WTC11 (cell line): ENCODE data around the gene FNDC11. TPM values are rescaled to one million over a fixed set of nuclear protein-coding genes. Genes with fewer than 3 reads are reported as not detected.

Experiments
- ATAC-seq: fragments of 200-7000 bp; cut with Tn5 transposase; 2 replicates; pipeline ENCODE4 v1.10.0; 2021; ENCODE audit warnings: mild to moderate bottlenecking, moderate library complexity
- CTCF ChIA-PET: fragments of 300-600 bp; sonication (Branson Sonifier 250); formaldehyde crosslinking; loops from one replicate; lab custom pipeline; 2021; ENCODE audit warnings: antibody characterized with exemption; lab: Charles Lee
- POLR2A ChIA-PET: fragments of 350-600 bp; sonication (Branson Sonifier 250); formaldehyde crosslinking; loops from one replicate; lab custom pipeline; 2021; ENCODE audit warnings: antibody characterized with exemption; lab: Charles Lee
- DNase-seq: peaks from one replicate; pipeline ENCODE4 v3.0.0; 2021; ENCODE audit warnings: low spot score
- H3K27ac Mint-ChIP-seq: 2 replicates; pipeline ENCODE4 v1.8.0; 2021; ENCODE audit warnings: mixed read lengths
- H3K27me3 Mint-ChIP-seq: 2 replicates; pipeline ENCODE4 v1.8.0; 2021; ENCODE audit warnings: low read depth, mild to moderate bottlenecking, moderate library complexity, mixed read lengths
- H3K36me3 Mint-ChIP-seq: 2 replicates; pipeline ENCODE4 v1.8.0; 2021; ENCODE audit warnings: mixed read lengths
- H3K4me1 Mint-ChIP-seq: 2 replicates; pipeline ENCODE4 v1.8.0; 2022; ENCODE audit warnings: mixed read lengths
- H3K4me3 Mint-ChIP-seq: 2 replicates; pipeline ENCODE4 v1.8.0; 2021; ENCODE audit warnings: mild to moderate bottlenecking, moderate library complexity, mixed read lengths
- H3K9me3 Mint-ChIP-seq: 2 replicates; pipeline ENCODE4 v1.8.0; 2021; ENCODE audit warnings: mixed read lengths
- ARID4B ChIP-seq: sonication (generic); formaldehyde crosslinking; IDR thresholded peaks from 2 replicates; pipeline ENCODE4 v1.8.0; 2023; ENCODE audit warnings: missing genetic modification reagents, mild to moderate bottlenecking, borderline replicate concordance
- CREB1 ChIP-seq: sonication (generic); formaldehyde crosslinking; IDR thresholded peaks from 2 replicates; pipeline ENCODE4 v1.8.0; 2023; ENCODE audit warnings: mild to moderate bottlenecking, missing genetic modification reagents
- CREM ChIP-seq: sonication (generic); formaldehyde crosslinking; IDR thresholded peaks from 2 replicates; pipeline ENCODE4 v1.8.1; 2022; ENCODE audit warnings: mild to moderate bottlenecking, missing genetic modification reagents, moderate library complexity
- FOXK1 ChIP-seq: sonication (generic); formaldehyde crosslinking; IDR thresholded peaks from 2 replicates; pipeline ENCODE4 v1.8.0; 2022; ENCODE audit warnings: mild to moderate bottlenecking, moderate library complexity, missing genetic modification reagents
- JAZF1 ChIP-seq: fragments of 250-450 bp; sonication (Bioruptor Pico); IDR thresholded peaks from 2 replicates; pipeline ENCODE4 v1.9.0; 2021; ENCODE audit warnings: moderate library complexity, mild to moderate bottlenecking, inconsistent platforms
- MXD4 ChIP-seq: fragments of 250-450 bp; sonication (Bioruptor Pico); IDR thresholded peaks from 2 replicates; pipeline ENCODE4 v1.8.0; 2021; ENCODE audit warnings: mild to moderate bottlenecking, moderate library complexity, borderline replicate concordance
- MYBL2 ChIP-seq: sonication (generic); formaldehyde crosslinking; IDR thresholded peaks from 2 replicates; pipeline ENCODE4 v1.8.1; 2023; ENCODE audit warnings: mild to moderate bottlenecking, moderate library complexity, missing genetic modification reagents
- OVOL2 ChIP-seq: fragments of 250-450 bp; sonication (Bioruptor Pico); IDR thresholded peaks from 2 replicates; pipeline ENCODE4 v1.9.0; 2021; ENCODE audit warnings: mild to moderate bottlenecking, borderline replicate concordance
- ZBTB43 ChIP-seq: sonication (generic); formaldehyde crosslinking; IDR thresholded peaks from 2 replicates; pipeline ENCODE4 v1.8.1; 2023; ENCODE audit warnings: mild to moderate bottlenecking, missing genetic modification reagents
- ZNF121 ChIP-seq: sonication (generic); formaldehyde crosslinking; IDR thresholded peaks from 2 replicates; pipeline ENCODE4 v1.8.0; 2023; ENCODE audit warnings: missing genetic modification reagents
- ZNF138 ChIP-seq: sonication (generic); formaldehyde crosslinking; conservative IDR thresholded peaks from 2 replicates; pipeline ENCODE4 v1.8.1; 2022; ENCODE audit warnings: mild to moderate bottlenecking, moderate library complexity, missing genetic modification reagents
- ZNF263 ChIP-seq: sonication (generic); formaldehyde crosslinking; IDR thresholded peaks from 2 replicates; pipeline ENCODE4 v1.8.1; 2022; ENCODE audit warnings: low read depth, mild to moderate bottlenecking, moderate library complexity, missing genetic modification reagents
- ZNF671 ChIP-seq: fragments of 250-450 bp; sonication (Bioruptor Pico); IDR thresholded peaks from 2 replicates; pipeline ENCODE4 v1.8.0; 2021; ENCODE audit warnings: mild to moderate bottlenecking
- total RNA-seq: library from RNA; stranded (reverse); gene quantifications from 3 replicates; pipeline ENCODE4 v1.2.3, GENCODE V29; 2021
- TF ChIP-seq, protein P1 (sequence below): sonication (generic); formaldehyde crosslinking; IDR thresholded peaks from 2 replicates; pipeline ENCODE4 v1.8.1; 2023; ENCODE audit warnings: mild to moderate bottlenecking, missing genetic modification reagents, moderate library complexity
- TF ChIP-seq, protein P2 (sequence below): fragments of 250-450 bp; sonication (Bioruptor Pico); IDR thresholded peaks from 2 replicates; pipeline ENCODE4 v1.9.0; 2021; ENCODE audit warnings: mild to moderate bottlenecking, borderline replicate concordance
- TF ChIP-seq, protein P3 (sequence below): fragments of 250-450 bp; sonication (Bioruptor Pico); conservative IDR thresholded peaks from 2 replicates; pipeline ENCODE4 v1.9.0; 2021; ENCODE audit warnings: mild to moderate bottlenecking

FNDC11 gene
- total RNA-seq, 1 experiment from 2014 or later: 3.8 TPM

DNA sequence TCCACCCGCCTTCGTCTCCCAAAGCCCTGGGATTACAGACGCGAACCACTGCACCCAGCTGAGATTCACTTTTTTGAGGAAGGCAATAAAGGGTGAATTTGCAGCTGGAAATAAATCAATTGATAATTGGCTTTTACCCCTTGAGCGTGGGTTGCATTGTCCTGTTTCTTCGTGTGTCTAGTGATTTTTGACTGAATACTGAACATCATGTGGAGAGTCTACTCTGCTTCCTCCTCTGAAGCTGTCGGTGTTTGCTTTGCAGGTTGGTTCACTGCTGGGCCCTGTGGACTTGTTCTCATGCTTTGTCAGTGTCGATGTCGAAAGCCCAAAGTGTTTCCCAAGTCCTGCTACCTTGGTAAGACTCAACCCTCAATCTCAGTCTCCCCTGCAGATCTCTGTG is 49.3 kb upstream of the FNDC11 start (continued):
- TF ChIP-seq ZNF121 (no peak), OVOL2 (CRISPR knock-in tag) (no peak), ZNF138 (CRISPR knock-in tag) (no peak), MXD4 (CRISPR knock-in tag) (no peak), FOXK1 (CRISPR knock-in tag) (no peak), CREB1 (CRISPR knock-in tag) (no peak), MYBL2 (CRISPR knock-in tag) (no peak)
- TF ChIP-seq, protein P1, sequence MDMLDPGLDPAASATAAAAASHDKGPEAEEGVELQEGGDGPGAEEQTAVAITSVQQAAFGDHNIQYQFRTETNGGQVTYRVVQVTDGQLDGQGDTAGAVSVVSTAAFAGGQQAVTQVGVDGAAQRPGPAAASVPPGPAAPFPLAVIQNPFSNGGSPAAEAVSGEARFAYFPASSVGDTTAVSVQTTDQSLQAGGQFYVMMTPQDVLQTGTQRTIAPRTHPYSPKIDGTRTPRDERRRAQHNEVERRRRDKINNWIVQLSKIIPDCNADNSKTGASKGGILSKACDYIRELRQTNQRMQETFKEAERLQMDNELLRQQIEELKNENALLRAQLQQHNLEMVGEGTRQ (CRISPR knock-in tag): no peak
- TF ChIP-seq, protein P2, sequence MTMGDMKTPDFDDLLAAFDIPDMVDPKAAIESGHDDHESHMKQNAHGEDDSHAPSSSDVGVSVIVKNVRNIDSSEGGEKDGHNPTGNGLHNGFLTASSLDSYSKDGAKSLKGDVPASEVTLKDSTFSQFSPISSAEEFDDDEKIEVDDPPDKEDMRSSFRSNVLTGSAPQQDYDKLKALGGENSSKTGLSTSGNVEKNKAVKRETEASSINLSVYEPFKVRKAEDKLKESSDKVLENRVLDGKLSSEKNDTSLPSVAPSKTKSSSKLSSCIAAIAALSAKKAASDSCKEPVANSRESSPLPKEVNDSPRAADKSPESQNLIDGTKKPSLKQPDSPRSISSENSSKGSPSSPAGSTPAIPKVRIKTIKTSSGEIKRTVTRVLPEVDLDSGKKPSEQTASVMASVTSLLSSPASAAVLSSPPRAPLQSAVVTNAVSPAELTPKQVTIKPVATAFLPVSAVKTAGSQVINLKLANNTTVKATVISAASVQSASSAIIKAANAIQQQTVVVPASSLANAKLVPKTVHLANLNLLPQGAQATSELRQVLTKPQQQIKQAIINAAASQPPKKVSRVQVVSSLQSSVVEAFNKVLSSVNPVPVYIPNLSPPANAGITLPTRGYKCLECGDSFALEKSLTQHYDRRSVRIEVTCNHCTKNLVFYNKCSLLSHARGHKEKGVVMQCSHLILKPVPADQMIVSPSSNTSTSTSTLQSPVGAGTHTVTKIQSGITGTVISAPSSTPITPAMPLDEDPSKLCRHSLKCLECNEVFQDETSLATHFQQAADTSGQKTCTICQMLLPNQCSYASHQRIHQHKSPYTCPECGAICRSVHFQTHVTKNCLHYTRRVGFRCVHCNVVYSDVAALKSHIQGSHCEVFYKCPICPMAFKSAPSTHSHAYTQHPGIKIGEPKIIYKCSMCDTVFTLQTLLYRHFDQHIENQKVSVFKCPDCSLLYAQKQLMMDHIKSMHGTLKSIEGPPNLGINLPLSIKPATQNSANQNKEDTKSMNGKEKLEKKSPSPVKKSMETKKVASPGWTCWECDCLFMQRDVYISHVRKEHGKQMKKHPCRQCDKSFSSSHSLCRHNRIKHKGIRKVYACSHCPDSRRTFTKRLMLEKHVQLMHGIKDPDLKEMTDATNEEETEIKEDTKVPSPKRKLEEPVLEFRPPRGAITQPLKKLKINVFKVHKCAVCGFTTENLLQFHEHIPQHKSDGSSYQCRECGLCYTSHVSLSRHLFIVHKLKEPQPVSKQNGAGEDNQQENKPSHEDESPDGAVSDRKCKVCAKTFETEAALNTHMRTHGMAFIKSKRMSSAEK (CRISPR knock-in tag): no peak

GRCh38 chr20:63505281-63505680 is 48.7 kb upstream of the FNDC11 start:
- DNase-seq: no peak
- no peak for TF ChIP-seq CREM (CRISPR knock-in tag)
- no peak for TF ChIP-seq JAZF1 (CRISPR knock-in tag)
- TF ChIP-seq ZBTB43 (CRISPR knock-in tag): no peak
- TF ChIP-seq ZNF263 (CRISPR knock-in tag): no peak
- TF ChIP-seq, protein P3, sequence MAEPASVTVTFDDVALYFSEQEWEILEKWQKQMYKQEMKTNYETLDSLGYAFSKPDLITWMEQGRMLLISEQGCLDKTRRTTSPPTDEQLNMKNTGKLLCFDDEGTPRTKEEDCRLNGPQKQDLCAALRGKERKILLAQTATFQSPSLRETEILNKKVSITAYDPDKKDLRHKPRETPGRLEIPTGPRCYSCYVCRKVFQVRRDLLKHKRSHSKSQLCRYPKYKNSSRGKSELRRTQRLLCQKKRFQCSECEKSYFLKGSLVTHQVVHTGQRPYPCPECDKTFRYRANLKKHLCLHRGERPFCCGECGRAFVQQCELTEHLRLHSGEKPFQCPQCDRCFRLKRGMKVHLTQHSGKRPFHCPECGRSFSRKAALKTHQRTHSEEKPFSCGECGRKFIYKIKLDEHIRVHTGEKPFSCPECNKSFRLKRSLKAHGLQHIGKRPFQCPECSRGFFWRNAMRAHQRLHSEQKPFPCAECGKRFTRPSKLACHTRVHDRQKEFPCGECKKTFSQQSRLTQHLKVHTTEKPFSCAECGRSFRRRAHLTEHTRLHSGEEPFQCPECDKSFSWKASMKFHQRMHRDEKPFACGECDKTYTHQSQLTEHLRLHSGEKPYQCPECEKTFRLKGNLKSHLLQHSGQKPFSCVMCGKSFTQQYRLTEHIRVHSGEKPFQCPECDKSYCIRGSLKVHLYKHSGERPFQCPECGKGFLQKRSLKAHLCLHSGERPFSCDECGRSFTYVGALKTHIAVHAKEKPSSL: no peak
- no peak for TF ChIP-seq ZNF671
- no peak for TF ChIP-seq ARID4B
- TF ChIP-seq, protein P1 (CRISPR knock-in tag): no peak
- peaks cover 28% of the 10 kb centered on the region for H3K27me3 Mint-ChIP-seq
- POLR2A ChIA-PET: interaction anchor here (1.4 kb wide), 1 partner anchor 15 kb away, joined by 3 read pairs; the partner anchor contains the start of gene PPDPF
- H3K36me3 Mint-ChIP-seq: 0 out of 2 replicates have a peak, but pooled peaks cover 2% of the 10 kb centered on the region
- peaks cover 10% of the 10 kb centered on the region for H3K9me3 Mint-ChIP-seq
- no peak for ATAC-seq
- H3K4me3 Mint-ChIP-seq: no peak overlapping the region
- H3K4me1 Mint-ChIP-seq: no peaks in the 10 kb centered on the region; the same call in 1 of the 2 replicates
- no peak overlapping the region for H3K27ac Mint-ChIP-seq
- CTCF ChIA-PET: interaction anchor here (0.9 to 2.4 kb wide), 2 partner anchors 9 to 15 kb away, joined by 3 to 9 read pairs; partner anchors contain the start of gene PPDPF
